HepG2 (cell line): ENCODE measurements around the gene TARDBP. TPM values are rescaled to one million over a fixed set of nuclear protein-coding genes. Genes with fewer than 3 reads are reported as not detected.

Experiments used
- DNMT1 ChIP-seq: sonication (generic); formaldehyde crosslinking; IDR thresholded peaks from 2 replicates; pipeline ENCODE4 v1.5.1; 2020; ENCODE audit warnings: mild to moderate bottlenecking, missing genetic modification reagents
- HDAC2 ChIP-seq: sonication (generic); formaldehyde crosslinking; IDR thresholded peaks from 2 replicates; pipeline ENCODE4 v1.4.0; 2020; ENCODE audit warnings: missing genetic modification reagents
- NFE2 ChIP-seq: sonication (generic); formaldehyde crosslinking; IDR thresholded peaks from 2 replicates; pipeline ENCODE4 v1.4.0; 2020; ENCODE audit warnings: missing genetic modification reagents
- NFE2L1 ChIP-seq: sonication (generic); formaldehyde crosslinking; IDR thresholded peaks from 2 replicates; pipeline ENCODE4 v1.4.0; 2020; ENCODE audit warnings: missing genetic modification reagents, mild to moderate bottlenecking, borderline replicate concordance
- PCBP1 ChIP-seq: fragments of 200-400 bp; formaldehyde crosslinking; IDR thresholded peaks from 2 replicates; pipeline ENCODE4 v1.6.1; 2017; ENCODE audit warnings: mild to moderate bottlenecking, low read depth, low read length, borderline replicate concordance
- PHF21A ChIP-seq: sonication (generic); formaldehyde crosslinking; IDR thresholded peaks from 2 replicates; pipeline ENCODE4 v1.5.0; 2020; ENCODE audit warnings: mild to moderate bottlenecking, missing genetic modification reagents
- TEAD3 ChIP-seq: optimal IDR thresholded peaks from 2 replicates; pipeline ENCODE3; 2016; ENCODE audit warnings: borderline replicate concordance
- ZNF207 ChIP-seq: fragments of 450-650 bp; IDR thresholded peaks from 2 replicates; pipeline ENCODE4 v1.6.1; 2016; ENCODE audit warnings: antibody characterized with exemption, borderline replicate concordance
- ZNF607 ChIP-seq: sonication (generic); formaldehyde crosslinking; IDR thresholded peaks from 2 replicates; pipeline ENCODE4 v1.5.1; 2020; ENCODE audit warnings: missing genetic modification reagents, mild to moderate bottlenecking, borderline replicate concordance
- ZNF713 ChIP-seq: sonication (generic); formaldehyde crosslinking; IDR thresholded peaks from 2 replicates; pipeline ENCODE4 v1.4.0; 2020; ENCODE audit warnings: mild to moderate bottlenecking, missing genetic modification reagents
- polyA plus RNA-seq, 8 experiments: library from polyadenylated mRNA; depleted of rRNA in 3 of 8; stranded (reverse) in 7 of 8; unstranded in 1 of 8; fragments of >200 nt; fragmentation: Illumina TruSeq in 4 of 8; extraction: Trizol in 4 of 8; gene quantifications; 2 replicates each; pipeline versions ENCODE4 v1.2.1 to v1.2.3, GENCODE V29; 2011 to 2016; ENCODE audit warnings: low read depth in 4 of 8, missing spikeins in 1 of 8, mixed read lengths in 1 of 8; ENCODE audit not compliant: insufficient read depth in 1 of 8
- total RNA-seq, 5 experiments: library from RNA; depleted of rRNA; stranded (reverse); fragments of >200 nt; fragmentation: Illumina TruSeq; extraction: Trizol; gene quantifications; 2 replicates each; pipeline ENCODE4 v1.2.3, GENCODE V29; 2016; ENCODE audit warnings: low read depth in 1 of 5
- TF ChIP-seq, protein P1 (sequence below): sonication (generic); formaldehyde crosslinking; IDR thresholded peaks from 2 replicates; pipeline ENCODE4 v1.9.0; 2021; ENCODE audit warnings: missing genetic modification reagents, borderline replicate concordance
- TF ChIP-seq, protein P2 (sequence below): sonication (generic); formaldehyde crosslinking; IDR thresholded peaks from 2 replicates; pipeline ENCODE4 v1.5.0; 2020; ENCODE audit warnings: mild to moderate bottlenecking, missing genetic modification reagents
- TF ChIP-seq, protein P3 (sequence below): sonication (generic); formaldehyde crosslinking; IDR thresholded peaks from 2 replicates; pipeline ENCODE4 v1.4.0; 2020; ENCODE audit warnings: mild to moderate bottlenecking, low read depth, missing genetic modification reagents
- TF ChIP-seq, protein P4 (sequence below): sonication (generic); formaldehyde crosslinking; conservative IDR thresholded peaks from 2 replicates; pipeline ENCODE4 v1.4.0; 2020; ENCODE audit warnings: missing genetic modification reagents
- TF ChIP-seq, protein P5 (sequence below): sonication (generic); formaldehyde crosslinking; IDR thresholded peaks from 2 replicates; pipeline ENCODE4 v1.5.1; 2020; ENCODE audit warnings: mild to moderate bottlenecking, moderate library complexity, missing genetic modification reagents
- TF ChIP-seq, protein P6 (sequence below), 2 experiments: fragments of 450-650 bp in 1 of 2; sonication (generic) in 1 of 2; formaldehyde crosslinking; IDR thresholded peaks; 2 replicates each; pipeline versions ENCODE4 v1.5.0 to v1.8.0; 2020 to 2022; ENCODE audit warnings: mild to moderate bottlenecking in 1 of 2, missing genetic modification reagents in 1 of 2

TARDBP gene
- total and polyA plus RNA-seq, 2 of the 13 experiments (the other 11 are each of a cell fraction or from before 2014, with no cell fraction given) = 62.4 to 93.0 TPM

DNA sequence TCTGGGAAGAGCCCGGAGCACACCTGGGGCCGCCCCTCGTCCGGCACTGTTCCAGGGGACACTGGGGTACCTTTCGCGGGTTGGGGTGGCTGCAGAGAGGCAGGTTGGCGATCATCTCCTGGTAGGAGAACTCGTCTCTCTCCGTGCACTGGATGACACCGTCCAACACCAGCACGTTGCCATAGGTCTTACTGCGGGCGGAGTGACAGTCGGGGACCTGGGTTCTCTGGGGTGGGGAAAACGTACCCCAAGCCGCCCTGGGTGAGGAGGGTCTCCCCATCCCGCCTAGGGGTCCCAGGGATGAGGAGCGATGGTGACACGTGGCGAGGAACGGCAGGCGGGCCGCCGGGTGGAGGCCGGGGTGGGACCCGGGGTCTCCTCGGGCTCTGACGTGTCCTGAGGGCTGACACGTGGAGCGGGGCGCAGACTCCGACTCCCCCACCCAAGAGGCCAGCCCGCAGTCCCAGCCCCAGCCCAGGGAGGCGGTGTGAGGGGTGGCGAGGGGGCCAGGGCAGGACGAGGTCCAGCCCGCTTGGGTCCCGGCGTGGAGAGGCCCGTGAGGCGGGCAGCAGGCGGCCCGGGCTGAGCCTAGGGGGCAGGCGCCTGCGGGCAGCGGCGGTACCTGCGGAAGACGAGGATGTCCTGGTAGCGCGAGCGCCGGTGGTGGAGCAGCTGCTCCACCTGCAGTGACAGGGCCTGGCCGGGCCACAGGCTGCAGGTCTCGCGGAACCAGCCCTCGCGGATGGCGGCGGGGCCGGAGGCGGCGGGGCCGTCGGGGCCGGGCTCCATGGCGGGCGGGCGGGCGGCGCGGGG lies 46.9 kb downstream of the TARDBP start (continued):
- TF ChIP-seq, protein P1, sequence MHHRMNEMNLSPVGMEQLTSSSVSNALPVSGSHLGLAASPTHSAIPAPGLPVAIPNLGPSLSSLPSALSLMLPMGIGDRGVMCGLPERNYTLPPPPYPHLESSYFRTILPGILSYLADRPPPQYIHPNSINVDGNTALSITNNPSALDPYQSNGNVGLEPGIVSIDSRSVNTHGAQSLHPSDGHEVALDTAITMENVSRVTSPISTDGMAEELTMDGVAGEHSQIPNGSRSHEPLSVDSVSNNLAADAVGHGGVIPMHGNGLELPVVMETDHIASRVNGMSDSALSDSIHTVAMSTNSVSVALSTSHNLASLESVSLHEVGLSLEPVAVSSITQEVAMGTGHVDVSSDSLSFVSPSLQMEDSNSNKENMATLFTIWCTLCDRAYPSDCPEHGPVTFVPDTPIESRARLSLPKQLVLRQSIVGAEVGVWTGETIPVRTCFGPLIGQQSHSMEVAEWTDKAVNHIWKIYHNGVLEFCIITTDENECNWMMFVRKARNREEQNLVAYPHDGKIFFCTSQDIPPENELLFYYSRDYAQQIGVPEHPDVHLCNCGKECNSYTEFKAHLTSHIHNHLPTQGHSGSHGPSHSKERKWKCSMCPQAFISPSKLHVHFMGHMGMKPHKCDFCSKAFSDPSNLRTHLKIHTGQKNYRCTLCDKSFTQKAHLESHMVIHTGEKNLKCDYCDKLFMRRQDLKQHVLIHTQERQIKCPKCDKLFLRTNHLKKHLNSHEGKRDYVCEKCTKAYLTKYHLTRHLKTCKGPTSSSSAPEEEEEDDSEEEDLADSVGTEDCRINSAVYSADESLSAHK (CRISPR knock-in tag) = no peak
- TF ChIP-seq ZNF607 (CRISPR knock-in tag) (no peak), HDAC2 (peak; percentile 37; the same call in 1 of the 2 replicates), TEAD3 (CRISPR knock-in tag) (no peak), ZNF207 (no peak), ZNF713 (CRISPR knock-in tag) (no peak), NFE2 (CRISPR knock-in tag) (no peak), NFE2L1 (CRISPR knock-in tag) (no peak), PHF21A (CRISPR knock-in tag) (no peak), DNMT1 (CRISPR knock-in tag) (no peak), PCBP1 (no peak)
- TF ChIP-seq, protein P2, sequence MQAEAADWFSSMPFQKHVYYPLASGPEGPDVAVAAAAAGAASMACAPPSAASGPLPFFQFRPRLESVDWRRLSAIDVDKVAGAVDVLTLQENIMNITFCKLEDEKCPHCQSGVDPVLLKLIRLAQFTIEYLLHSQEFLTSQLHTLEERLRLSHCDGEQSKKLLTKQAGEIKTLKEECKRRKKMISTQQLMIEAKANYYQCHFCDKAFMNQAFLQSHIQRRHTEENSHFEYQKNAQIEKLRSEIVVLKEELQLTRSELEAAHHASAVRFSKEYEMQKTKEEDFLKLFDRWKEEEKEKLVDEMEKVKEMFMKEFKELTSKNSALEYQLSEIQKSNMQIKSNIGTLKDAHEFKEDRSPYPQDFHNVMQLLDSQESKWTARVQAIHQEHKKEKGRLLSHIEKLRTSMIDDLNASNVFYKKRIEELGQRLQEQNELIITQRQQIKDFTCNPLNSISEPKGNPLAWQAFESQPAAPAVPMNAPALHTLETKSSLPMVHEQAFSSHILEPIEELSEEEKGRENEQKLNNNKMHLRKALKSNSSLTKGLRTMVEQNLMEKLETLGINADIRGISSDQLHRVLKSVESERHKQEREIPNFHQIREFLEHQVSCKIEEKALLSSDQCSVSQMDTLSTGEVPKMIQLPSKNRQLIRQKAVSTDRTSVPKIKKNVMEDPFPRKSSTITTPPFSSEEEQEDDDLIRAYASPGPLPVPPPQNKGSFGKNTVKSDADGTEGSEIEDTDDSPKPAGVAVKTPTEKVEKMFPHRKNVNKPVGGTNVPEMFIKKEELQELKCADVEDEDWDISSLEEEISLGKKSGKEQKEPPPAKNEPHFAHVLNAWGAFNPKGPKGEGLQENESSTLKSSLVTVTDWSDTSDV (CRISPR knock-in tag) = no peak
- TF ChIP-seq, protein P3, sequence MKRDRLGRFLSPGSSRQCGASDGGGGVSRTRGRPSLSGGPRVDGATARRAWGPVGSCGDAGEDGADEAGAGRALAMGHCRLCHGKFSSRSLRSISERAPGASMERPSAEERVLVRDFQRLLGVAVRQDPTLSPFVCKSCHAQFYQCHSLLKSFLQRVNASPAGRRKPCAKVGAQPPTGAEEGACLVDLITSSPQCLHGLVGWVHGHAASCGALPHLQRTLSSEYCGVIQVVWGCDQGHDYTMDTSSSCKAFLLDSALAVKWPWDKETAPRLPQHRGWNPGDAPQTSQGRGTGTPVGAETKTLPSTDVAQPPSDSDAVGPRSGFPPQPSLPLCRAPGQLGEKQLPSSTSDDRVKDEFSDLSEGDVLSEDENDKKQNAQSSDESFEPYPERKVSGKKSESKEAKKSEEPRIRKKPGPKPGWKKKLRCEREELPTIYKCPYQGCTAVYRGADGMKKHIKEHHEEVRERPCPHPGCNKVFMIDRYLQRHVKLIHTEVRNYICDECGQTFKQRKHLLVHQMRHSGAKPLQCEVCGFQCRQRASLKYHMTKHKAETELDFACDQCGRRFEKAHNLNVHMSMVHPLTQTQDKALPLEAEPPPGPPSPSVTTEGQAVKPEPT = no peak
- TF ChIP-seq, protein P4, sequence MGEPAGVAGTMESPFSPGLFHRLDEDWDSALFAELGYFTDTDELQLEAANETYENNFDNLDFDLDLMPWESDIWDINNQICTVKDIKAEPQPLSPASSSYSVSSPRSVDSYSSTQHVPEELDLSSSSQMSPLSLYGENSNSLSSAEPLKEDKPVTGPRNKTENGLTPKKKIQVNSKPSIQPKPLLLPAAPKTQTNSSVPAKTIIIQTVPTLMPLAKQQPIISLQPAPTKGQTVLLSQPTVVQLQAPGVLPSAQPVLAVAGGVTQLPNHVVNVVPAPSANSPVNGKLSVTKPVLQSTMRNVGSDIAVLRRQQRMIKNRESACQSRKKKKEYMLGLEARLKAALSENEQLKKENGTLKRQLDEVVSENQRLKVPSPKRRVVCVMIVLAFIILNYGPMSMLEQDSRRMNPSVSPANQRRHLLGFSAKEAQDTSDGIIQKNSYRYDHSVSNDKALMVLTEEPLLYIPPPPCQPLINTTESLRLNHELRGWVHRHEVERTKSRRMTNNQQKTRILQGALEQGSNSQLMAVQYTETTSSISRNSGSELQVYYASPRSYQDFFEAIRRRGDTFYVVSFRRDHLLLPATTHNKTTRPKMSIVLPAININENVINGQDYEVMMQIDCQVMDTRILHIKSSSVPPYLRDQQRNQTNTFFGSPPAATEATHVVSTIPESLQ (CRISPR knock-in tag) = no peak
- TF ChIP-seq, protein P5, sequence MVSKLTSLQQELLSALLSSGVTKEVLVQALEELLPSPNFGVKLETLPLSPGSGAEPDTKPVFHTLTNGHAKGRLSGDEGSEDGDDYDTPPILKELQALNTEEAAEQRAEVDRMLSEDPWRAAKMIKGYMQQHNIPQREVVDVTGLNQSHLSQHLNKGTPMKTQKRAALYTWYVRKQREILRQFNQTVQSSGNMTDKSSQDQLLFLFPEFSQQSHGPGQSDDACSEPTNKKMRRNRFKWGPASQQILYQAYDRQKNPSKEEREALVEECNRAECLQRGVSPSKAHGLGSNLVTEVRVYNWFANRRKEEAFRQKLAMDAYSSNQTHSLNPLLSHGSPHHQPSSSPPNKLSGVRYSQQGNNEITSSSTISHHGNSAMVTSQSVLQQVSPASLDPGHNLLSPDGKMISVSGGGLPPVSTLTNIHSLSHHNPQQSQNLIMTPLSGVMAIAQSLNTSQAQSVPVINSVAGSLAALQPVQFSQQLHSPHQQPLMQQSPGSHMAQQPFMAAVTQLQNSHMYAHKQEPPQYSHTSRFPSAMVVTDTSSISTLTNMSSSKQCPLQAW (CRISPR knock-in tag) = no peak; the same call in 1 of the 2 replicates
- TF ChIP-seq, protein P6, sequence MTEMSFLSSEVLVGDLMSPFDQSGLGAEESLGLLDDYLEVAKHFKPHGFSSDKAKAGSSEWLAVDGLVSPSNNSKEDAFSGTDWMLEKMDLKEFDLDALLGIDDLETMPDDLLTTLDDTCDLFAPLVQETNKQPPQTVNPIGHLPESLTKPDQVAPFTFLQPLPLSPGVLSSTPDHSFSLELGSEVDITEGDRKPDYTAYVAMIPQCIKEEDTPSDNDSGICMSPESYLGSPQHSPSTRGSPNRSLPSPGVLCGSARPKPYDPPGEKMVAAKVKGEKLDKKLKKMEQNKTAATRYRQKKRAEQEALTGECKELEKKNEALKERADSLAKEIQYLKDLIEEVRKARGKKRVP (CRISPR knock-in tag; IDR thresholded peaks at IDR 0.05) = no peak
